Esophagus muscularis mucosa (tissue), 4 donors: ENCODE measurements around the gene PKHD1. TPM values are rescaled to one million over a fixed set of nuclear protein-coding genes. Genes with fewer than 3 reads are reported as not detected.

Experiments used
- DNase-seq: peaks from one replicate; pipeline ENCODE4 v3.0.0-alpha.2; 2017; ENCODE audit errors: extremely low spot score
- H3K27ac ChIP-seq, 4 donors: fragments of 200-600 bp; sonication (generic); replicated peaks in 1 of 4; 1 replicate in 3 of 4; 2 replicates in 1 of 4; pipeline ENCODE4 v1.5.1; 2016 to 2019; ENCODE audit warnings: mild to moderate bottlenecking in 1 of 4
- H3K27me3 ChIP-seq, 4 donors: fragments of 200-600 bp; sonication (generic); one replicate each; pipeline versions ENCODE4 v1.5.1 to v1.6.0; 2016 to 2019
- H3K36me3 ChIP-seq, 4 donors: fragments of 200-600 bp; sonication (generic); one replicate each; pipeline ENCODE4 v1.5.1; 2016 to 2019
- H3K4me1 ChIP-seq, 4 donors: fragments of 200-600 bp; sonication (generic); one replicate each; pipeline ENCODE4 v1.5.1; 2016 to 2019
- H3K4me3 ChIP-seq, 4 donors: fragments of 200-600 bp; sonication (generic); 1 replicate in 2 of 4; 2 replicates in 2 of 4; pipeline ENCODE4 v1.5.1; 2016 to 2019; ENCODE audit warnings: mild to moderate bottlenecking in 4 of 4, moderate library complexity in 1 of 4
- H3K9me3 ChIP-seq, 4 donors: fragments of 200-600 bp; sonication (generic); 1 replicate in 3 of 4; 2 replicates in 1 of 4; pipeline ENCODE4 v1.5.1; 2016 to 2019
- EP300 ChIP-seq: sonication (generic); formaldehyde crosslinking; IDR thresholded peaks from one replicate; pipeline ENCODE4 v1.6.1; 2017; ENCODE audit warnings: antibody characterized with exemption
- POLR2A ChIP-seq: fragments of 450-650 bp; IDR thresholded peaks from one replicate; pipeline ENCODE4 v1.6.1; 2017; ENCODE audit warnings: antibody characterized with exemption, moderate library complexity, mild to moderate bottlenecking, low read depth
- POLR2AphosphoS5 ChIP-seq, 2 donors: sonication (generic); formaldehyde crosslinking; IDR thresholded peaks; one replicate each; pipeline ENCODE4 v1.6.1; 2017; ENCODE audit warnings: antibody characterized with exemption in 2 of 2
- WGBS: methylation state at CpG from one replicate; pipeline ENCODE4 v1.1.5; 2018; 5-methylcytosine and 5-hydroxymethylcytosine counted together
- intact Hi-C: fragments of 100-400 bp; cut with DNase I; formaldehyde crosslinking; loops from one replicate; pipeline ENCODE4 v1.15.1; 2023
- total RNA-seq, 4 donors: library from RNA; depleted of rRNA; stranded (reverse); fragments of >200 nt; gene quantifications; one replicate each; pipeline versions ENCODE4 v1.1.0 to v1.2.1, GENCODE V29; 2016
- TF ChIP-seq, protein P1 (sequence below), 3 experiments: fragments of 200-600 bp in 2 of 3; fragments of 450-650 bp in 1 of 3; sonication (generic) in 2 of 3; IDR thresholded peaks; one replicate each; pipeline ENCODE4 v1.5.1; 2017 to 2019; ENCODE audit warnings: antibody characterized with exemption in 3 of 3, mild to moderate bottlenecking in 2 of 3, moderate library complexity in 1 of 3

The PKHD1 gene
- total RNA-seq, 4 donors from 2014 or later, result under 0.01 TPM; not detected in 3

DNA sequence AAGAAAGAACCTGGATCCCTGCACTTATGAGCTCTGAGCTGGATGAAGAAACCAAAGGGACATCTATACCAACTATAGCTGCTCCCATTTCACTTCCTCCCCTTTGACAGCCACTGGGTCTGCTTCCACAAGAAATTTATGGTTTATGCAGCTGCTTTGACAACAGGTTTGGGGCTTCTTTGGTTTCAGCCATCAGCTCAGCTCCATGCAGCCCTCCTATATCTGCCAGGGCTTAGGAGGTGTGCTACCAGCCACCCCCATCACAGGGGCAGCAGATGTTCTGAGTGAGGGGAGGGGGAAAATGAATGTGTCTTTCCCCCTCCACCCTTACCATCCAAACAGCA, 29.2 kb upstream of the PKHD1 start:
- Histone ChIP-seq H3K9me3 (peaks cover 0 to 10% (median 0%) of the 10 kb centered on the region in 4 donors), H3K36me3 (no peaks in the 10 kb centered on the region), H3K27me3 (no peaks in the 10 kb centered on the region), H3K4me3 (no peak overlapping the region), H3K4me1 (no peaks in the 10 kb centered on the region), H3K27ac (no peak overlapping the region)
- intact Hi-C loops, result no loop called here
- DNase-seq, result no peak
- no peak for TF ChIP-seq EP300
- TF ChIP-seq POLR2A, result no peak
- TF ChIP-seq POLR2AphosphoS5 (IDR thresholded peaks at IDR 0.05), result no peak
- TF ChIP-seq, protein P1, sequence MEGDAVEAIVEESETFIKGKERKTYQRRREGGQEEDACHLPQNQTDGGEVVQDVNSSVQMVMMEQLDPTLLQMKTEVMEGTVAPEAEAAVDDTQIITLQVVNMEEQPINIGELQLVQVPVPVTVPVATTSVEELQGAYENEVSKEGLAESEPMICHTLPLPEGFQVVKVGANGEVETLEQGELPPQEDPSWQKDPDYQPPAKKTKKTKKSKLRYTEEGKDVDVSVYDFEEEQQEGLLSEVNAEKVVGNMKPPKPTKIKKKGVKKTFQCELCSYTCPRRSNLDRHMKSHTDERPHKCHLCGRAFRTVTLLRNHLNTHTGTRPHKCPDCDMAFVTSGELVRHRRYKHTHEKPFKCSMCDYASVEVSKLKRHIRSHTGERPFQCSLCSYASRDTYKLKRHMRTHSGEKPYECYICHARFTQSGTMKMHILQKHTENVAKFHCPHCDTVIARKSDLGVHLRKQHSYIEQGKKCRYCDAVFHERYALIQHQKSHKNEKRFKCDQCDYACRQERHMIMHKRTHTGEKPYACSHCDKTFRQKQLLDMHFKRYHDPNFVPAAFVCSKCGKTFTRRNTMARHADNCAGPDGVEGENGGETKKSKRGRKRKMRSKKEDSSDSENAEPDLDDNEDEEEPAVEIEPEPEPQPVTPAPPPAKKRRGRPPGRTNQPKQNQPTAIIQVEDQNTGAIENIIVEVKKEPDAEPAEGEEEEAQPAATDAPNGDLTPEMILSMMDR (IDR thresholded peaks at IDR 0.05), result no peak

DNA sequence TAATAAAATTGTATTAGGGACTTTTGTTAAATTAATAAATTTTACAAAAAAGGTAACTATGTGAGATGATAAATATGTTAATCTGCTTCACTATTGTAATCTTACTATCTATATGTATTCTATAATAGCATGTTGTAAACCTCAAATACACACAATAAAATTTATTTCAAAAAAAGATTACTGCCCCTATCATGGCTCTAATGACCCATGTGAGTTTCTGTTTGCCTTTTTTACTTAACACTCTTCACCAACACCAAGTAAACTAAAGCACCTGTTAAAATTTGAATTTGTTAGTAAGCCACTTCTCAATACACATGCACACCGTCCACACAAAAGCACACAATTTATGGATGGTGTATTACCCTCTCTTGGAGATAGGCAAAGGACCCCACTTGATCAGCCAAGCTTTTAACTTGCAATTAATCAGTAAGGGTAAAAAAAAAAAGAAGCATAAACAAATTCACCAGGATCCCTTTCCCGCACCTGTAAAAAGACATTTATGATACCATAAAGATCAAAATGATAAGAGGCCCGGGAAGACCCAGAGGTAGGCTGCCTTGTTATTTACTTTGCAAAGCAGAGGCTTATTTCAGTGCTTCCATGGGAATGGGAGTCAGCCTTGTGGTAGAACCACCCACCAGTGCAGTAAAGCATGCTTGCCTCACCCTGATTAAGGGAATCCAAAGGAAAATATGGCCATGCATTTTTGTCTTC, 28.6 kb upstream of the PKHD1 start:
- Histone ChIP-seq H3K36me3 (no peaks in the 10 kb centered on the region), H3K27me3 (no peaks in the 10 kb centered on the region), H3K9me3 (peaks cover 0 to 10% (median 0%) of the 10 kb centered on the region in 4 donors), H3K4me3 (no peak overlapping the region), H3K4me1 (no peaks in the 10 kb centered on the region), H3K27ac (no peak overlapping the region)
- WGBS, result 82% methylated on average over 3 of the region's 3 CpGs
- intact Hi-C loops, result no loop called here
- DNase-seq, result peak; percentile 39
- TF ChIP-seq POLR2AphosphoS5 (IDR thresholded peaks at IDR 0.05) (no peak), EP300 (no peak), POLR2A (no peak)
- TF ChIP-seq, protein P1 (IDR thresholded peaks at IDR 0.05), result no peak

DNA sequence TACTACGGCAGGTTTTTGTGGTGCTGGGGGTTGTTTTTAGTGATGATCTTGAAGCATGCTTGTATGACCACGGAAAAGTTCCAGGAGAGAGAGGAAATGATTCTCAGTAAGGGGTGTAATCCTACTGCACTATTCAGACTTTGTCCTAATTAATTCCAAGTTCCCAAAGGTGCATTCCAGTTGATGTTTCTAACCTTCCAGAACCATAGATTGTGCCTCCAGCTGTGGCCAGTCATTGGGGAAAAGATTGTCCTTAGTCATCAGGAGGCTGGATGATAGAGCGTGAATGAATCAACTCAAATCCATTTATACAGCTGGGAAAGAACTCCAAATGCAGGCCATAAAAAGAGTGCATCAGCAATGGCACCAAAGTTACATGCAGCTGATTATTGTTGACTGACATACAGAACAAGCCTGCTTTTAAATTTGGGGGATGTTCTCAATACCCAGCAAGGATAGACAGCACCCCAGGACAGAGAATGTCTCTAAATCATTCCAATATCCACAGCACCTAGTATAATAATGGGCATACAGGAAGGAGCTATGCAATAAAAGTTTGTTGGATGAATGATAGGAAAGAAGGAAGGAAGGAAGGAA, 27.8 kb upstream of the PKHD1 start:
- no peak for TF ChIP-seq EP300
- no peak for TF ChIP-seq POLR2AphosphoS5 (IDR thresholded peaks at IDR 0.05)
- TF ChIP-seq, protein P1 (IDR thresholded peaks at IDR 0.05), result no peak
- TF ChIP-seq POLR2A, result no peak
- H3K9me3 ChIP-seq, result peaks cover 0 to 10% (median 0%) of the 10 kb centered on the region in 4 donors
- no peaks in the 10 kb centered on the region for H3K27me3 ChIP-seq
- H3K4me1 ChIP-seq, result no peaks in the 10 kb centered on the region
- H3K27ac ChIP-seq, result no peak overlapping the region
- peak; percentile 74 for DNase-seq
- H3K36me3 ChIP-seq, result no peaks in the 10 kb centered on the region
- intact Hi-C loops, result no loop called here
- WGBS, result 91% methylated on average over 3 of the region's 3 CpGs
- H3K4me3 ChIP-seq, result no peak overlapping the region

DNA sequence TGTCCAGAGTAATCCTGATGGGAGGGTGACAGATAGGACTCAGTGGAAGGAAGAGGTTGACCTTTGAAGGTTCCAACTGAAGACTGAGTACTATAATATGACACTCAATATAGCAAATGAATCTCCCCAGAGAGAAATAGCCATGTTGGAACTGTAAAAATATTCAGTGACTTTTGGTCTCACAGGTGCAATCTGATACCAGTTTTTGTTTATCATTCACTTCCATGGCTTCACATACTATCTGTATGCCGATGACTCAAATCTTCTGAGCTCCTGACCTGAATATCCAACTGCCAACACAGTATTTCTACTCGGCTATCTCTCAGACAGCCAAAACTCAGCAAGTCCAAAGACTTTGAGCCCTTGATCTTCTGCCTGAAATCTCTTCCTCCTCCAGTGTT, 21.8 kb upstream of the PKHD1 start:
- no peaks in the 10 kb centered on the region for H3K9me3 ChIP-seq
- H3K27ac ChIP-seq, result no peak overlapping the region
- H3K27me3 ChIP-seq, result no peaks in the 10 kb centered on the region
- intact Hi-C loops, result no loop called here
- no peak for TF ChIP-seq POLR2A
- TF ChIP-seq POLR2AphosphoS5 (IDR thresholded peaks at IDR 0.05), result no peak
- TF ChIP-seq, protein P1 (IDR thresholded peaks at IDR 0.05), result no peak
- no peak for TF ChIP-seq EP300
- no peaks in the 10 kb centered on the region for H3K36me3 ChIP-seq
- WGBS, result 53% methylated on average over 2 of the region's 2 CpGs
- no peaks in the 10 kb centered on the region for H3K4me1 ChIP-seq
- no peak overlapping the region for H3K4me3 ChIP-seq
- DNase-seq, result peak; percentile 50

DNA sequence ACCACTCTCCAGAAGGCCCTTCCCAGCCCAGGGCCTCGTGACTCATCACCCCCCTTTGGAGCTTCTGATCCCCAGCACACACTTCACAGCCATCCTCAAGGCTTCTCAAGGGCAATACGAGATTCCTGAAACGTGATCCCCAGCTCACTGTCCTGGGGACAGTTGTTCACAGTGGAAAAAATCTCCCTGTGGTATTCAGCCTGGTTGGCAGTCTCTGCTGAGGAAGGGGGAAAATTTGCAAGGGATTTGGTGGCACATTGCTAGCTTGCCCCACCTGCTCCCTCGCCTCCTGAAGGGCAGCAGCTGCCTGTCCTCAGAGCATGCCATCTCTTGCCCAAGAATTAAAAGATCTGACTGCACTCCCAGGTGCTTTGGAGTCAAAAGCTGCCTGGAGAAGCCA, 20.7 kb upstream of the PKHD1 start:
- DNase-seq, result peak; percentile 66
- no peak overlapping the region for H3K4me3 ChIP-seq
- H3K27me3 ChIP-seq, result no peaks in the 10 kb centered on the region
- 63% methylated on average over 4 of the region's 4 CpGs for WGBS
- H3K9me3 ChIP-seq, result no peaks in the 10 kb centered on the region
- TF ChIP-seq, protein P1 (IDR thresholded peaks at IDR 0.05), result no peak
- TF ChIP-seq POLR2A (no peak), POLR2AphosphoS5 (IDR thresholded peaks at IDR 0.05) (no peak), EP300 (no peak)
- no peaks in the 10 kb centered on the region for H3K36me3 ChIP-seq
- no peaks in the 10 kb centered on the region for H3K4me1 ChIP-seq
- intact Hi-C loops, result no loop called here
- H3K27ac ChIP-seq, result no peak overlapping the region
